Mesodermal cell (in vitro differentiated cells): ENCODE measurements around the gene INKA1.
A peak's percentile ranks its signal among the peaks of the same experiment; 100 is the strongest.

Experiments used
- H3K27ac ChIP-seq: 2 replicates; pipeline ENCODE4 v1.7.0; 2013; ENCODE audit warnings: mild to moderate bottlenecking, low read depth, low read length, moderate library complexity; ENCODE audit not compliant: severe bottlenecking
- H3K36me3 ChIP-seq: 2 replicates; pipeline ENCODE4 v1.7.1; 2013; ENCODE audit warnings: mild to moderate bottlenecking, low read length, moderate library complexity; ENCODE audit not compliant: control insufficient read depth, insufficient read depth
- H3K4me1 ChIP-seq: one replicate; pipeline ENCODE4 v1.7.1; 2013; ENCODE audit warnings: mild to moderate bottlenecking, low read length; ENCODE audit not compliant: insufficient read depth, control insufficient read depth, poor library complexity, severe bottlenecking
- H3K4me3 ChIP-seq: 2 replicates; pipeline ENCODE4 v1.7.0; 2013; ENCODE audit warnings: low read length, control low read depth, mild to moderate bottlenecking; ENCODE audit not compliant: insufficient read depth, poor library complexity, severe bottlenecking; ENCODE audit errors: extremely low read depth
- H3K9me3 ChIP-seq: 2 replicates; pipeline ENCODE4 v1.7.1; 2013; ENCODE audit warnings: mild to moderate bottlenecking, low read length, moderate library complexity; ENCODE audit not compliant: control insufficient read depth
- WGBS, 2 experiments: methylation state at CpG; one replicate each; pipeline ENCODE4 v1.1.5; 2013; ENCODE audit warnings: missing lambda C conversion rate in 2 of 2; ENCODE audit not compliant: insufficient coverage in 2 of 2; 5-methylcytosine and 5-hydroxymethylcytosine counted together

The INKA1 gene

GRCh38 chr3:49787182-49787464, 15.9 kb upstream of the INKA1 start:
- Histone ChIP-seq H3K4me1 (peaks cover 17% of the 10 kb centered on the region), H3K36me3 (peaks cover 29% of the 10 kb centered on the region), H3K9me3 (no peaks in the 10 kb centered on the region), H3K4me3 (no peak overlapping the region), H3K27ac (peak overlapping the region; percentile 87)
- 87 to 97% methylated on average over 2 to 3 of the region's 3 CpGs for WGBS, 2 experiments

GRCh38 chr3:49787536-49787935, 15.5 kb upstream of the INKA1 start:
- peaks cover 25% of the 10 kb centered on the region for H3K36me3 ChIP-seq
- peak overlapping the region; percentile 49 for H3K27ac ChIP-seq
- WGBS, 2 experiments = 85 to 92% methylated on average over 2 to 5 of the region's 5 CpGs
- no peaks in the 10 kb centered on the region for H3K9me3 ChIP-seq
- no peak overlapping the region for H3K4me3 ChIP-seq
- H3K4me1 ChIP-seq = peaks cover 18% of the 10 kb centered on the region

- Histone ChIP-seq H3K4me1 (peaks cover 18% of the 10 kb centered on the region), H3K4me3 (no peak overlapping the region), H3K27ac (no peak overlapping the region), H3K36me3 (peaks cover 21% of the 10 kb centered on the region), H3K9me3 (no peaks in the 10 kb centered on the region)
- 100% methylated on average over 1 to 2 of the region's 2 CpGs for whole genome bisulfite sequencing, 2 experiments
Observed at GRCh38 chr3:49788056-49788455, 15.0 kb upstream of the INKA1 start.

- 40 to 62% methylated on average over 2 to 3 of the region's 9 CpGs for WGBS, 2 experiments
- Histone ChIP-seq H3K27ac (peak overlapping the region; percentile 30), H3K9me3 (no peaks in the 10 kb centered on the region)
Observed at GRCh38 chr3:49790626-49791411, 12.2 kb upstream of the INKA1 start.

GRCh38 chr3:49791571-49791970, 11.5 kb upstream of the INKA1 start:
- no peaks in the 10 kb centered on the region for H3K9me3 ChIP-seq
- WGBS, 2 experiments = 93 to 95% methylated on average over 4 of the region's 4 CpGs
- H3K4me3 ChIP-seq = no peak overlapping the region
- H3K4me1 ChIP-seq = peaks cover 18% of the 10 kb centered on the region
- H3K36me3 ChIP-seq = no peaks in the 10 kb centered on the region
- H3K27ac ChIP-seq = peak overlapping the region; percentile 18

More at GRCh38 chr3:49790626-49791411, 12.2 kb upstream of the INKA1 start:
- Histone ChIP-seq H3K36me3 (no peaks in the 10 kb centered on the region), H3K4me1 (peaks cover 18% of the 10 kb centered on the region), H3K4me3 (no peak overlapping the region)

GRCh38 chr3:49792371-49793150, 10.5 kb upstream of the INKA1 start:
- peaks cover 18% of the 10 kb centered on the region for H3K4me1 ChIP-seq
- H3K4me3 ChIP-seq = no peak overlapping the region
- 94% methylated on average over 8 to 10 of the region's 10 CpGs for WGBS, 2 experiments
- H3K27ac ChIP-seq = no peak overlapping the region
- H3K9me3 ChIP-seq = no peaks in the 10 kb centered on the region
- H3K36me3 ChIP-seq = no peaks in the 10 kb centered on the region

GRCh38 chr3:49793486-49794085, 9.5 kb upstream of the INKA1 start:
- WGBS, 2 experiments = 95 to 100% methylated on average over 13 of the region's 13 CpGs
- H3K4me1 ChIP-seq = peaks cover 18% of the 10 kb centered on the region
- H3K4me3 ChIP-seq = no peak overlapping the region
- H3K36me3 ChIP-seq = no peaks in the 10 kb centered on the region
- no peaks in the 10 kb centered on the region for H3K9me3 ChIP-seq
- no peak overlapping the region for H3K27ac ChIP-seq

- Histone ChIP-seq H3K27ac (no peak overlapping the region), H3K36me3 (no peaks in the 10 kb centered on the region), H3K4me1 (peaks cover 18% of the 10 kb centered on the region), H3K4me3 (no peak overlapping the region), H3K9me3 (no peaks in the 10 kb centered on the region)
- WGBS, 2 experiments = 88% methylated on average over 4 of the region's 4 CpGs
Observed at GRCh38 chr3:49794431-49794830, 8.6 kb upstream of the INKA1 start.

- Histone ChIP-seq H3K36me3 (no peaks in the 10 kb centered on the region), H3K4me1 (peaks cover 18% of the 10 kb centered on the region), H3K27ac (no peak overlapping the region), H3K4me3 (no peak overlapping the region), H3K9me3 (no peaks in the 10 kb centered on the region)
- WGBS, 2 experiments = 91 to 94% methylated on average over 22 of the region's 24 CpGs
Observed at GRCh38 chr3:49794926-49795905, 7.8 kb upstream of the INKA1 start.

GRCh38 chr3:49799105-49799504, 4.0 kb upstream of the INKA1 start:
- Histone ChIP-seq H3K4me3 (no peak overlapping the region), H3K36me3 (no peaks in the 10 kb centered on the region), H3K4me1 (peaks cover 5% of the 10 kb centered on the region), H3K9me3 (no peaks in the 10 kb centered on the region), H3K27ac (no peak overlapping the region)
- 67% methylated on average over 1 of the region's 1 CpG; no CpG with 5 or more reads in 1 of the 2 experiments for WGBS, 2 experiments
